ENCODE results near the gene RPS8. TPM values are rescaled to one million over a fixed set of nuclear protein-coding genes. Genes with fewer than 3 reads are reported as not detected.
"Not testable (repeated sequence)": the region's sequence is repeated elsewhere in the genome, so short reads cannot be mapped to it uniquely, and the experiment has no call there.

The RPS8 gene
- total RNA-seq, 1 donor from 2014 or later = 1,433 TPM

DNA sequence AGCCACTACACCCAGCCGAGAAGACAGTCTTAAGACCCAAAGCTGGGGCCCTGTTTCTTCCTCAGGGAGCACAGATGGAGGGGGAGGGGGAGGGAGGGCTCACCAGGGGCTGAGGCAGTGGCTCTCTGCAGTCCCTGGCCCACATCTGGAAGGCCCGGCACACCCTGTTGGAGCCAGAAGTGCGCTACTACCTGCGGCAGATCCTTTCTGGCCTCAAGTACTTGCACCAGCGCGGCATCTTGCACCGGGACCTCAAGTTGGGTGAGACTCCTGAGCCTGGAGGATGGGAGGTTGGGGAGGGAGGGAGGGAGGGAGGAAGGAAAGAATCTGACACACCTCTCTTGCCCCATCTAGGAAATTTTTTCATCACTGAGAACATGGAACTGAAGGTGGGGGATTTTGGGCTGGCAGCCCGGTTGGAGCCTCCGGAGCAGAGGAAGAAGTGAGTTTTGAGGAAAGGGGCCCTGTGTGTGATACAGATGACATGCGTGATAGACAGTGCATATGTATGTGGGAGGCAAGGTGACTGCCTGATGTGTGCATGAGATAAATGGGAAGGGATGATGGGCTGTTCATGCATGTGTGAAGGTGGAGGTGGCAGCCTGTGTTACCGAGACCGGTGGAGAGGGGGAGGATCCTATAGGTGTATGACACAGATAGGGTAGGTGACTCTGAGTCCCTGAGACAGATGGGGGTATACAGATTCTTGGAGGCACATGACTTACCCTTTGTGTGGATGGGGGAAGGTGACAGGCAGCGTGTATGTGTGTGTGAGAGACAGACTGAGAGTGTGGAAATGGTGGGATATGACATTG lies 26.4 kb downstream of the RPS8 start:
- DNase-seq (ENCODE audit: extremely low read depth, low read depth, low spot score) = no peak

DNA sequence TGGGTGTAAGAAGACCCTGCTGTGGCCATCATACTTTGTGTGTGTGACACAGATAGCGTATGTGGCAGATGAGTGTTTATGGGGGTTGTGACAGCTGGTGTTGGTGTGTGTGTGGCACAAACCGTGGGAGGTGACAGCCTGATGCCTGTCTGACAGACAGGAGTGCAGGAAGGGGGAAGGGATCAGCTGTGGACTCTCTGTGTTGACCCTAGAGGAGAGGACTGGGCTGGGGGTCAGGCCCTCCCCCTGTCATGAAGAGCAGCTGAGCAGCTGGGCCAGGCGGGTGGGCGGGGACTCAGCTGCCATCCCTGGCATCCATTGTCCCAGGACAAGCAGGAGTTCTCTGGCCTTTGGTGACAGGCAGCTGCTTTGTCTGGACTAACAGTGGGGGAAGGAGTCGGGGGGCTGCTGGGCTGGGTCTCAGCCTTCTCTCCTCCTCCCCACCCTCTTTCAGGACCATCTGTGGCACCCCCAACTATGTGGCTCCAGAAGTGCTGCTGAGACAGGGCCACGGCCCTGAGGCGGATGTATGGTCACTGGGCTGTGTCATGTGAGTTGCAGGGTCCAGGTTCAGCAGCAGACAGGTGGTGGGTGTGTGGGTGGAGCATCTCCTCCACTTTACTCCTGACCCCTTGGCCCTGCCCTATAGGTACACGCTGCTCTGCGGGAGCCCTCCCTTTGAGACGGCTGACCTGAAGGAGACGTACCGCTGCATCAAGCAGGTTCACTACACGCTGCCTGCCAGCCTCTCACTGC lies 27.1 kb downstream of the RPS8 start:
- DNase-seq (ENCODE audit: extremely low read depth, low read depth, low spot score) = no peak

DNA sequence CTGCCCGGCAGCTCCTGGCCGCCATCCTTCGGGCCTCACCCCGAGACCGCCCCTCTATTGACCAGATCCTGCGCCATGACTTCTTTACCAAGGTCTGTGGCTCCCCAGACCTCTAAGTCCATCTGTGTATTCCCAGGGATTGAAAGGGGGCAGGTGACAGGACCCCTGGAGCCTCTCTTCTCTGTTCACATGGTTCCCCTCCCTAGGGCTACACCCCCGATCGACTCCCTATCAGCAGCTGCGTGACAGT lies 27.6 kb downstream of the RPS8 start:
- no peak for DNase-seq (ENCODE audit: extremely low read depth, low read depth, low spot score)

DNA sequence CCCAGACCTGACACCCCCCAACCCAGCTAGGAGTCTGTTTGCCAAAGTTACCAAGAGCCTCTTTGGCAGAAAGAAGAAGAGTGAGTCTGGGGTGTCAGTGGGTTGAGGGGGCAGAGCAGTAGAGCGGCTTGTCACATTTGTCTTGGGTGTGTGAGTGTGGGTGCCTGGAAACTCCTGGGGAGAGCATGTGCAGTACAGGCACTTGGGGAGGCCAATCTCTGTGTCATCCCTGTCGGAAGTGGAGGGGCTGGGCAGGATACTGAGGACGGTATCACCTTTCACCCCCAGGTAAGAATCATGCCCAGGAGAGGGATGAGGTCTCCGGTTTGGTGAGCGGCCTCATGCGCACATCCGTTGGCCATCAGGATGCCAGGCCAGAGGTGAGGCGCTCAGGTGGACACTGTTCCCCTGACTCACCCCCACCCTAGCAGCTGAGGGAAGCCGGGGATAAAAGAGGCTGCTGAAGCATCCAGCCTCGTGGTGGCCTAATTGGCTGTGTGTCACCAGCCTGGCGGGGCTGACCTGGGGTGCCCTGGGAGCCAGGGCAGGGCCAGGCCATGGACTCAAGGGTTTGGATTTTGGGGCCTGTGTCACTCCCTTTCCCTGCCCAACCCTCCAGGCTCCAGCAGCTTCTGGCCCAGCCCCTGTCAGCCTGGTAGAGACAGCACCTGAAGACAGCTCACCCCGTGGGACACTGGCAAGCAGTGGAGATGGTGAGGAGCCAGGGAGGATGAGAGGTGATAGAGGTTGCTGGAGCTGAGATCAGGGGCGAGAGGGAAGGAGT lies 28.2 kb downstream of the RPS8 start:
- no peak for DNase-seq (ENCODE audit: extremely low read depth, low read depth, low spot score)

DNA sequence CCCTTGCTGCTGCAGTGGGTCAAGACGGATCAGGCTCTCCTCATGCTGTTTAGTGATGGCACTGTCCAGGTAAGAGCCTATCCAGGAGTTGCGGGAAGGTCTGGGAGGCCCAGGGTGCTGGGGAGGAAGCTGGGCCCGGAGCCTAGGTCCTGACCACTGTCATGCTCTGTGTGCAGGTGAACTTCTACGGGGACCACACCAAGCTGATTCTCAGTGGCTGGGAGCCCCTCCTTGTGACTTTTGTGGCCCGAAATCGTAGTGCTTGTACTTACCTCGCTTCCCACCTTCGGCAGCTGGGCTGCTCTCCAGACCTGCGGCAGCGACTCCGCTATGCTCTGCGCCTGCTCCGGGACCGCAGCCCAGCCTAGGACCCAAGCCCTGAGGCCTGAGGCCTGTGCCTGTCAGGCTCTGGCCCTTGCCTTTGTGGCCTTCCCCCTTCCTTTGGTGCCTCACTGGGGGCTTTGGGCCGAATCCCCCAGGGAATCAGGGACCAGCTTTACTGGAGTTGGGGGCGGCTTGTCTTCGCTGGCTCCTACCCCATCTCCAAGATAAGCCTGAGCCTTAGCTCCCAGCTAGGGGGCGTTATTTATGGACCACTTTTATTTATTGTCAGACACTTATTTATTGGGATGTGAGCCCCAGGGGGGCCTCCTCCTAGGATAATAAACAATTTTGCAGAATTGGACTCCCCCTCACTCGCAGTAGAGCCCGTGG lies 30.1 kb downstream of the RPS8 start:
- DNase-seq (ENCODE audit: extremely low read depth, low read depth, low spot score) = no peak

DNA sequence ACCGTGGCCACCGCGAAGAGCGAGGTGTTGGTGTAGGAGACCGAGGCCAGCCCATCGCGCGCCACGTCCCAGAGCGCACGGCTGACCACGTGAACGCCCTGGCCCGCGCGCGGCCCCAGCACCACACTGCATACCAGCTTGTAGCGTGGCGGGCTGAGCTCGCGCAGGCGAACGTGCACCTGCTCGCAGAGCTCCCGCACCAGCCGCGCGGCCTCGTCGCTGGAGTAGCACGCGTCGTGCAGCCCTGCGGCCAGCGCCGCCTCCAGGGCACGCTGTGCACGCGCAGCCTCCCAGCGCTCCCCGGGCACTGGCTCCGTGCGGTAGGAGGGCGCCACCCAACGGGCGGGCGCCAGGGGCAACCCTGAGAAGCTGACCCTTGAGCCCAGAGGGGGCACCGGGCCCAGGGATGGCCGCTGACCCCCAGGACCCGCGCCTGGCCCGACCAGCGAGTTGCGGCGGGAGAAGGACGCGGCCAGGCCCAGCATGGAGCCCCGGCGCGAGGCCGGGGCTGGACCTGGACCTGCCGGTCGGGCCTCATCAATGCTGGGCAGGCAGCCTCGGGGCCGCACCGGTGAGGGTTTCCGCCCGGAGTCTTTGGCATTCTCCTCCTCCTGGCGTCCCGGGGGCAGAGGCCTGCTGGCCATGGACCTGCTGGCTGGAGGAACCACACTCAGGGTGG lies 30.8 kb downstream of the RPS8 start:
- DNase-seq (ENCODE audit: extremely low read depth, low read depth, low spot score) = no peak

DNA sequence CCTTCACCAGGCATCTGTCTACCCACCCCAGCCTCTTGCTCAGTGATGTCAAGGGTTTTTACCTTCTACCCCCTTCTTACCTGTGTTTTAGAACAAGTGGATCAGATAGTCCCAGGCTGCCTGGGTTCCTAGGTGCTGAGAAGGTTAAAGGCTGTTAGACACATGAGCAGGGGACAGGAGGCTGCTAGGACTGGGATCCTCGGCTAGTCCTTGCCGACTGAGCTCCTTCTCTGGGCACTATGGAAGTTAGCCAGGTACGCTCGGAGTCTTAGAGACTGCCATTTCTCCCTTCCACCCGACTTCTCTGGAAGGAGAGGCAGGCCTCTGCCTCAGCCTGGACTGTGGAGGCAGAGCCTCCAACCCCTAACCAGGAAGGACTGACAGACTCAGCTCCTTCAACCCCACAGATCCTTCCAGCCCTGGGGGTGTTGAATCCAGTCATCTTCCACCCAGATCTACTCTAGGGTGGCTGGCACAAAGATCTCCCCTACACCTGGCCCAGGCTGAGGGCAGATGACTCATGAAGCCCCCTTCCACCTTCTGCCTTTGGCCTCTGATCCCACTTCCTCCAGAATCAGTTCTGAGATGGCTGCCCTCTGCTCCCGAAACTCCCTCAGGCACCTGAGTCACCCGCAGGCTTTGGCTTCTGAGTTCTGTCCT lies 31.5 kb downstream of the RPS8 start, which contains the start of gene DYNLT4:
TSS of gene DYNLT4 (minus strand) at position 648 of the 660 bp plus-strand sequence. CDS start 683 bp downstream, outside the sequence.
- DNase-seq (ENCODE audit: extremely low read depth, low read depth, low spot score) = no peak

DNA sequence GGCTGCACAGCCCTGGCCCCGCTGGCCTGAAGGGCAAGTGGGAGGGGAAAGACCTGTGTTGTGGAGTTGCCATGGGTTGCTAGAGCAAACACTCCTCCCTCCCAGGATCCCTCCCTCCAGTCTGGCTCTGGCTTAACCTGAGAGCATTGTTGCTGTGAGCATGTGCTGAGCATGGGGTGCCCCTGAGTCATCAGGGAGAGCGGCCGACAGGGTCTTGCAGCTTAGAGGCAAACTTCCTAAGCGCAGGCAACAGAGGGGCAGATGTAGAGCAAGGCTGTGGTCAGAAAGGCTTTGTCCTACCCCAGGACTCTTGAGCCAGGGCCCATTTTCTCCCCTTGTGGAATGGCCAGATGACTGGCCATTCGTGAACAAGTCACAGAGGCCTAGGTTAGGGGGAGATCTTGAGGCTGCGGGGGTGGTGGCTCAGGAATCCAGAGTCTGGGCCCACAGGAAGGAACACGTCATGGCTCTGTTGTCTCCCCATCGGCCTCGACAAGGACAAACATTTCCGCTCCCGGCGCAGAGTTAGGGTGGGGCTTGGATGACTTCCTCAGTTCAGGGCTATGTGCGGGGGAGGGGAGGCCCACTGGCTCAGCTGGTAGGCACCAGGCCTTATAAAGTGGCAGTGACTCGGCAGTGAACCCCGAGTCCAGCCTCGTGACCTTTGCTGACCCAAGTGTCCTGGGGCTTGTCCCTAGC lies 32.2 kb downstream of the RPS8 start:
- peak; percentile 99 for DNase-seq (ENCODE audit: extremely low read depth, low read depth, low spot score)

DNA sequence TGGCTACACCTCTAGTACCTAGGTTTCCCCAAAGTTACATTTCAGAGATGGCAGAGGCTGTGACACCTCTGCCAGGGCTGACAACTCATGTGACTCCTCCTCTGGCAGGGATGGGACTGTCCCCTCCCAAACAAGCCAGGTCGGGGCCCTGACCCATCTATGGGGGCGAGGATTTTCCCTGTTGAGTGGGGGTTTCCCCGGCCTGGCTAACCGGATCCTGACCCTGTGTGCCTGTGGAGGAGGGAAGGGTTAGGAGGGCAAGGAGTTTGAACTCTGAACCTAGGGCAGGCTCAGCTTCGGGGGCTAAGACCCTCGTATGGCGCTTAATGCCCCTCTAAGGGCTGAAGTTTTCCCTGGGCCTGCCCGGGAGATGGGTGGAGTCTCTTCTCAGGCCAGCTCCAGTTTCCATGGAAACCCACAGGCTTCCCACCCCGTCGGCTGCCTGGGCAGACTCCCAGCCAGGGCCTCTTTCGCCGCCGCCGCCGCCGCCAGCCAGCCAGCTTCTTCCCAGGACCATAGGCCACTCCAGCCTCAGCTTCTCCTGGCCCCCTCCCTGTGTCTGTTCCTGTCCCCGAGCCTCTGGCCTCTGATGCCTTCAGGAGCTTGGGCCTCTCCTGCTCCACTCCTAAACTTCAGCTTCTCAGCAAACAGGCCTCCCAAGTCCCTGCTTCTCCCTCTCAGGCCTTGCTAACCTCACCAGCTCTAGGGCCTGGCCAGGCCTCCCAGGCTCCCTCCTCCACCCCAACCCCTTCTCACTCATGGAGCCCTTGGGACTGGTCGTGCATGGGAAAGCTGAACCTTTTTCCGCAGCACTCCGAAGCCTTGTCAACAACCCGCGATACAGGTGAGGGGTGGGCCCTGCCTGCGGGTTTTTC lies 33.0 kb downstream of the RPS8 start, which contains the start of gene BTBD19:
TSS of gene BTBD19 (plus strand) at position 461 of the 875 bp plus-strand sequence. CDS start at position 759, 298 bp downstream.
- DNase-seq (ENCODE audit: extremely low read depth, low read depth, low spot score) = no peak

DNA sequence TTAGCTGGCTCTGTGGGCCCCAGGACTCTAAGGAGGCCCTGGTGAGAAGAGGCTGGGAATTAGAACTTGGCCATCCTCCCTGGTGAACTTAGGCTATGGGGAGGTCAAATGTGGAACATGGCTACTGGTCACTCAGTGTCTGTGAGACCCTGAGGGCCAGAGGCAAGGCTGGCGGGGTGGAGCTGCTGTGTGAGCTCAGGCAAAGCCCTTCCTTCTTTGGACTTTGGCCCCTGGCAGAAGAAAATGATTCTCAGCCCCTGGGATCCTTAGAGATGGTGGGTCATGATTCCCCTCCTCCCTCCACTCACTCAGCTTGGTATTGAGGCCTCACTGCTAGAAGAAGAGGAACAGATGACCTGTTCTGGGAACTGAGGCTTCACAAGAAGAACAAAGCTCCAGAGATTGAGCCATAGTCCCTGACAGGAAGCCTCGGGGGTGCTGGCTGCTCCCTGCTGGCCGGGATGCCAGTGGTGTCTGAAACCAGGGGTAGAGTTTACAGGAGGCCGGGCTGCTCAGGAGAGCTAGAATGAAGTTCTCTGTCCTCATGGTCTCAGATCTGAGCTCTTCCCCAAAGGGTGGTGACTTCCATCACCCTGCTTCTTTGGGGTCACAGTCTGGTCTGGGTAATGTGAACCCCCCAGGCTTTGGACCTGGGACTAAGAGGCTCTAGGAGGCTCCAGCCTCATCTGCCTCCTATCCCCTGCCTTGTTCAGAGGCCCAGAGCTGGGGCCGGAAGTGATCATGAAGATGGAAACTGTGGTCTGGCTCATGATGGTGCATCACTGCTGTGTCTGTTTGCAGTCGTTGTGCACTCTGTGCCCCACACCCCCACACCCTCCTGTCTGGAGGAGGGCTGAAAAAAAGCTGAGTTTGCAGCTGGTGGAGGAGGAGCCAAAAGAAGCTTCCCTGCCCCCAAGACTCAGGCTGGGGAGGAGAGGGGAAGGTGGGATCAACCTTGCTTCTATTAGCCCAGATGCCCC lies 33.9 kb downstream of the RPS8 start:
- DNase-seq (ENCODE audit: extremely low read depth, low read depth, low spot score) = no peak

DNA sequence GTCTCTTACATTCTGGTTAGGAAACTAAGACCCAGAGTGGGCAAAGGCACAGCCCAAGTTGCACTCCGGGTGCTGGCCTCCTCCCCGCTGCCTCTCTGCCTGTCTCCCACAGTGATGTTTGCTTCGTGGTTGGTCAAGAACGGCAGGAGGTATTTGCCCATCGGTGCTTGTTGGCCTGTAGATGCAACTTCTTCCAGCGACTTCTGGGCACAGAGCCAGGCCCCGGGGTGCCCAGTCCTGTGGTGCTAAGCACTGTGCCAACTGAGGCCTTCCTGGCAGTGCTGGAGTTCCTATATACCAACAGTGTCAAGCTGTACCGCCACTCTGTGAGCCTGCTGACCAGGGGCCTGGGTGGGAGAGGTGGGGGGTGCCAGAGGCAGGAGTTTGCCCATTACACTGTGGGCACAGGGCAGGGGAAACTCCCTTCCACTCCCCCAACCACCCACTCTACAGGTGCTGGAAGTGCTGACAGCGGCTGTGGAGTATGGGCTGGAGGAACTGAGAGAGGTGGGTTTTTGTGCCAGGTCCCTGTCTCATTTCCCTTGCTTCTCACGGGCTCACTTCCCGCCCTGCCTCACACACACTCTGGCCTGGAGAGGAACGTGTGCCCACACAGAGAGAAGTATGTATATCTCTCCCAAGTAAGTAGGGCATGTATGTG lies 34.9 kb downstream of the RPS8 start:
- no peak for DNase-seq (ENCODE audit: extremely low read depth, low read depth, low spot score)

DNA sequence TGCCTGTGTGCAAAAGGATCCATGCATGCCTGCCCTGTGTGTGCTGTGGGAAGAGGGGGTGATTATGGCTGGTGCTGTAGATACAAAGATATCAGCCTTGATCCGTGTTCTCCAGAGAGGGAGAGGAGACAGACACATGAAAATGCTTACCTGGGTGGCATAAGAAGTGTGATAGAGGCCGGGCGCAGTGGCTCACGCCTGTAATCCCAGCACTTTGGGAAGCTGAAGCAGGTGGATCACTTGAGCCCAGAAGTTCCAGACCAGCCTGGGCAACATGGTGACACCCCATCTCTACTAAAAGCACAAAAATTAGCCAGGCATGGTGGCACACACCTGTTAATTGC lies 35.4 kb downstream of the RPS8 start:
- not testable (repeated sequence) for DNase-seq (ENCODE audit: extremely low read depth, low read depth, low spot score)

DNA sequence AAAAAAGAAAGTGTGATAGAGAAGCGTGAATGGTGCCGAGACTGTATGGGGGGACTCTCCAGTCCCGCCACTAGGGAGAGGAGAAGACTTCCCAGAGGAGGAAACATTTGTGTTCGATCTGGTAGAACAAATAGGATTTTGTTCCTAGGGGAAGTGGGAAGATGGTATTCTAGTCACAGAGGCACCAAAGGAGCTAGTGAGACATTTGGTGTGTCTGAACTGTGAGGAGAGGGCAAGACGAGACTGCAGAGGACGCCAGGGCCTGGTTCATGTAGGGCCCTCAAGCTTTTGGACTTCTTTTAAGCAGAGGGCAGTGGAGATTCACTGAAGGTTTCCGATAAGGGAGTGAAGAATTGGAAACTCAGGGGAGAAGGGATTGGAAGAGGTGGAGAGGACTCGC lies 35.9 kb downstream of the RPS8 start:
- no peak for DNase-seq (ENCODE audit: extremely low read depth, low read depth, low spot score)

DNA sequence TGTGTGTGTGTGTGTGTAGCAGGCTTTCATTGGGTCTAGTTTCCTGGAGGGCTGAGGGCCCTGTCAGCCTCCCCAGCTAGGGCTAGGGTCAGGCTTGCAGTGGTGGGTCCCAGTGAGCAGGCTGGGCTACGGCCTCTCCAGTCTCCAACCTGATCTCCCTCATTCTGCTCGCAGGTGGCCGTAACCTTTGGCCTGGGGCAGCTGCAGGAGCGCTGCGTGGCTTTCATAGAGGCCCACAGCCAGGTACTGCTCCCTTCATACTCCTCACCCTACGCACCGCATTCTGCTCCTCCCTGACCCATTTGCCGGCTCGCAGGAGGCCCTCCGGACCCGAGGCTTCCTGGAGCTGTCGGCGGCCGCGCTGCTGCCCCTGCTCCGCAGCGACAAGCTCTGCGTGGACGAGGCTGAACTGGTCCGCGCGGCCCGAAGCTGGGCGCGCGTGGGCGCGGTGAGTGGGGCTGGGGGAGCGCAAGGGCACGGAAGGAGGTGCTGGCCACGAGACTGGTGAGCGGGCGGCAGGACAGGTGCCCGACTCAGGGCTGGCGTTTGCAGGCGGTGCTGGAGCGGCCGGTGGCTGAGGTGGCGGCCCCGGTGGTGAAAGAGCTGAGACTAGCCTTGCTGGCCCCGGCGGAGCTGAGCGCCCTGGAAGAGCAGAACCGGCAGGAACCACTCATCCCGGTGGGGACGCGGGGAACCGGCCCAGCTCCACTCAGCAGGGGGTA lies 37.6 kb downstream of the RPS8 start:
- no peak for DNase-seq (ENCODE audit: extremely low read depth, low read depth, low spot score)

DNA sequence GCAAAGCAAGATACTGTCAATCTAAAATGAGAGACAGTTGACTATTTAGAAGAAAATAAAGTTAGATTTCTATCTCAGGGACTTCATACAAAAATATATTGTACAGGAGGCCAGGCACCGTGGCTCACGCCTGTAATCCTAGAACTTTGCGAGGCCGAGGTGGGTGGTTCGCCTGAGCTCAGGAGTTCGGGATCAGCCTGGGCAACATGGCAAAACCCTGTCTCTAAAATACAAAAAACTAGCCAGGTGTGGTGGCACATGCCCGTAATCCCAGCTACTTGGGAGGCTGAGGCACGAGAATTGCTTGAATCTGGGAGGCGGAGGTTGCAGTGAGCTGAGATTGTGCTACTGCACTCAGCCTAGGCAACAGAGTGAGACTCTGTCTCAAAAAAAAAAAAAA lies 40.6 kb downstream of the RPS8 start:
- not testable (repeated sequence) for DNase-seq (ENCODE audit: extremely low read depth, low read depth, low spot score)

DNA sequence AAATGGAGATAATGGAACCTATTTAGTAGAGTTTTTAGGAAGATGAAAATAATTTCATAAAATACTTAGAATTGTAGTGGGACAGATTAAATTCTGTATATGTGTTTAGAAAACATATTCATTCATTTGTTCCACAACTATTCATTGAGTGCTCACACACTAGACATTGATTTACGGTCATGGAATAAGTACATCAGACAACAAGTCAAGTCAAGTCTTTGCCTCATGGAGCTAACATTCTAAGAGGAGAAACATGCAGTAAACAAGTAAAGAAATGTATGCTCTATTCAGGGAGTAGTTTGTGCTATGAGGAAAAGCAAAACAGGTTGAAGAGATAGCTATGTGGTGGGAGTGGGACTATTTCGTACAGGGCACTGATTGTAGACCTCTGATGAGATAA lies 42.0 kb downstream of the RPS8 start:
- no peak for DNase-seq (ENCODE audit: extremely low read depth, low read depth, low spot score)
